GDM1 (cell line): Measurements from ENCODE around the gene SBF2.
"Not testable (repeated sequence)": the region's sequence is repeated elsewhere in the genome, so short reads cannot be mapped to it uniquely, and the experiment has no call there.

Source experiments
- DNase-seq: peaks from one replicate; lab custom pipeline; 2025; lab: John Stamatoyannopoulos, UW

The SBF2 gene

DNA sequence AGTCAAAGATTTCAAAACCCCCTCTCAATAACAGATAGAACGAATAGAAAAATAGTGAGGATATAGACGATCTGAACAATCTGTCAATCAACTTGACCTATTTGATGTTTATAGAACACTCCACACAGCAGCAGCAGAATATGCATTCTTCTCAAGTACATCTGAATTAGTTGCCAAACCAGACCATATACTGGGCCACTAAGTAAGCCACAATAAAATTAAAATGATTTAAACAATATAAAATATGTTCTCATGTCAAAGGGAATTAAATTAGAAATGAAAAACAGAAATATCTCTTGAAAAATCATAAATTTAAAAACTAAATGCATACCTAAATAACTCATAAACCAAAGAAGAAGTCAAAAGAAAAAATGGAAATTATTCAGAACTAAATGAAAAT, 229.2 kb downstream of the SBF2 start:
- DNase-seq, result no peak

- no peak for DNase-seq
Observed at GRCh38 chr11:10058356-10058755, 235.7 kb downstream of the SBF2 start.

DNA sequence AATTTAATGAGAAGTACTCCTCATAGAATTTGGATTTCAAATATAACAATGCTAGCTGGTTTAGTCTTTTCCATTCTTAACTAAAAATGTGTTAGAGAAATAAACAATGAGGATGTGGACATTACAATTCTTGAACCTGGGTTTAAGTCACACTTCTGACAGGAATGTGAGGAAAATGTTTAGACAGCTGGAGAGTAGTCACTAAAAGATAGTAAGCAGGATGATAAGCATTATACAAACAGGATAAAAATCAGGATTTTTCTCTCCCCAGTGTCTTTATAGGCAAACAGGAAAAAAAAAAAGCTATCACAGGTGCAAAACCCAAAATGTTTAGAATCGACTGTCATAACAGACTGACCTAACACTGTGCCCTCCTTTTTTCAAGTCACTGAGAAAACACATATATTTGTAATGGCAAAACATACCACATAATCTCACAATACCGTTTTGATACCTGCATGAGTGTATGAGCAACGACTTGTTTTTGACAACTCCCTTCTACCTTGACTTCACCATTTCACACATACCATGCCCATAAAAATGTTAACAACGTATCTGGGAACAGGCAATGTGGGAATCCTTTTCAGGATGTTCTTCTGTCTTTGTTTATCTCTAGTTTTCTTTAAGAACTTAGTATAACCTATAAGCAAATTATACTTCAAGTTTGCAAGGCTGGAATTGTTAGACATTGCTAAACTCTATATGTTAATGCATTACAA, 242.0 kb downstream of the SBF2 start:
- no peak for DNase-seq

GRCh38 chr11:10050561-10050960, 243.5 kb downstream of the SBF2 start:
- DNase-seq, result no peak

DNA sequence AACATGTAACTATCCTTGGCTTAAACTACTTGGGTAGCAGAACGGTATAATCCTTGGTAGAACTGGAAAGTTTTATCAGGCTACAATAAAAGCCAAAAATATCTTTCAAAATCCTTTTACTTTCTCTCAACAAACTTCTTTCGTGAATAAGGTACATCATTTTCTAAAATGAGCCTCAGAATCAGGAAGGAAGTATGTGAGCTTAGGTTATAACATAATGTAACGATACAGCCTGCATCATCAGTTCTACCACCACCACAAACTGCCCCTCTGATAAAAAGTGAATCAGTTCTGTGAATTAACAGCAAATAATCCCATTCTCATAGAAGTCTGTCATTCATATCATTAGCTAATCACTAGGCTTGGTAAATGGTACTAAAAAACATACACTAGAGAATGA, 244.3 kb downstream of the SBF2 start:
- no peak for DNase-seq

DNA sequence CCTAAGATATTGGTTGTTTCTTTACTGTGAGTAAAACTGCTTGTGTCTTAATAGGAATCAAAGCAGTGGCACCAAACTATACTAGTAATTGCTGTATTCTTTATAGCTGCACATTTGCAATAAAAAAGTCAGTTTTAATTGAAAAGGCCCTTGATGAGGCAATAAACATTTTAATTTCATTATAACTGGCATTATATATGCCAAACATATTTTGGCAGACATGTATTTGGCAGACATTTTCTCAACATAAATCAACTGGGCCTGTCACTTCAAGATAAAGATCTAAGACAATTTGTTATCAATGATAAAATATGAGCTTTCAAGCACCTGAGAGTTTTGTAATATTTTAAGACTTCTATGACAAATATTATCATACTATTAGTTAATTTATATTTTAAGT, 245.7 kb downstream of the SBF2 start:
- DNase-seq, result no peak

DNA sequence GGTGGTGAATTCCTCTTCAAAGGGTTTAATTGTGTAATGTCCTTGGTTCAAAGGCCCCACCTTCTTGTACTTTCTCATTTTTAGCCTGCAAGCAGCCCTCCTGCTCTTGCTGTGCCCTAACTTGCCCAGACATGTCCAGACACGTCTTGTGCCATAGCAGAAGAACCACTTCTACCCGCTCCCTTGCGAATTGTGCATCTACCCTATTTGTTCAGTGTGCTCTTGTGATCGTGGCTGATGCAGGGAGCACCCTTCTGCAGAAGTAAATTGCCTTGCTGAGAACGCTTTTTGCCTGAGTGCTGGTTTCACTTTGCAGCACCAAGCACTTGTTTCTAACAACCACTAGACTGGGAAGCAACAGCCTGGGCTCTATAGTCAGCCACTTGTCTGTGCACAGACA, 249.4 kb downstream of the SBF2 start:
- DNase-seq, result no peak

DNA sequence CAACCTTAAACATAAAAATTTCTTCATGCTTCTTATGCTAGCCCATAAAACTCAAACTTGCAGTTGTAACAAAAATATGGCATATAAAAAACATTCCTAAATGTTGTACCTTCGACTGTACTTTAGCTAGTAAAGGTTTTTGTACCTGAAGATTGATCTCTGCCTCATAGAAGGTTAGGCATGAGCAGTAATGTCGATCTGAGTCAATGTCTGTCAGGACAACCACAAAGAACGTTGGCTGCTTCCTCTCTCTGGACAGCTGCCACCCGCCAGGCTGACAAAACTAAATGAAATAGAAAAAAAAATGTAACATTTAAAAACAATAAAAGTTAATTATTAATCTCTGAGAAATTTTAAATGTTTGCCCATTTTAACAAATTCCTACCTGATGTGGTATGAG, 251.3 kb downstream of the SBF2 start:
- DNase-seq, result no peak

GRCh38 chr11:10041748-10042446, 252.1 kb downstream of the SBF2 start:
- DNase-seq, result peak; percentile 25

DNA sequence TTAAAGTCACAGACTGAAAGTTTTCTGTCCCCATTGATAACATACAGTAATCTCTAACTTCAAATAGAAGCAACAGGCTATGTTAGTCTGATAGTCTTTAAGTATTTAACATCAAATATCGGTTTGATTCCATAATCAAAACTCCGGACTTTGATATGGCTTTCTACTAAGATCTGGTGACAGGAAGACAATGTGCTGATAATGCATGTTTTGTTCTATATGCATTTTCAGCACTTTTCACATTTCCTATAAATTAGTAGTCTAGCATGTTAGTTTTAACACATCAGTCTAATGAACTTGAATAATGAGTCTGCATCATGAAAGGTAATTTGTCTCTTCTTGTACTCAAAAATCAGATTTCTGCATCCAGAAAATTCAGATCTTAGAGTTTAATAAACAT, 252.7 kb downstream of the SBF2 start:
- DNase-seq, result no peak

DNA sequence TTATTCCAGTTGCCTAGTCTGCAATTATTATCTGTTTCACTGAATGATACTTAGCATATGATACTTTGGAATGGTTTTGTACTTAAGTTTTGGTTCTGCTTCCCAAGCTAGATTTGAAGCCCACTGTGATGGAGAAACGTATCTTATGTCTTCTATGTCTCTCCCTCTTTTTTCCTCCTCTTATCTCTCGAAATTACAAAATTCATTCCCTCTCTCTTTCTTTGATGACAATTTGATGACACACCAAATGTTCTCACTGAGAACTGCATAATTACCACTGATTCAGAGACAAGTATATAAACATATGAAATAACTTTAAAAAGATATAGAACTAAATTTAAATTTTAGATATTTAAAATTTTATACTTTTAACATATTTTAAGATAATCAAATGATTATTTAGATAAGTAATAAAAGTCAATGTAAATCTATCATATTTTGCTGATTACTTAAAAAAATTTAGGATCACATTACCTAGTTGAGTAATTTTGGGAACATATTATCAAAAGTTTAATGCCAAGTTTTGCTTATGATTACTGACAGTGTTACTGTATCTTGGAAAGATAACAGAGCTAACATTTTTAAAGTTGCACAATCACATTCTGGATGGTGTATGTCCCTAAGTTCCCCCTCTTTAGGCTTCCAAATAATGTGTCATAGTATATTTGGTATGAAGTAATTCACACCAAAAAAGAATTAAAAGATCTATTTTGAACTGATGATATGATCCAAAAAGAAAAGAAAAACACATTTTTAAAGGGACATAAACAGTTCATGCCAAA, 255.3 kb downstream of the SBF2 start:
- DNase-seq, result no peak

DNA sequence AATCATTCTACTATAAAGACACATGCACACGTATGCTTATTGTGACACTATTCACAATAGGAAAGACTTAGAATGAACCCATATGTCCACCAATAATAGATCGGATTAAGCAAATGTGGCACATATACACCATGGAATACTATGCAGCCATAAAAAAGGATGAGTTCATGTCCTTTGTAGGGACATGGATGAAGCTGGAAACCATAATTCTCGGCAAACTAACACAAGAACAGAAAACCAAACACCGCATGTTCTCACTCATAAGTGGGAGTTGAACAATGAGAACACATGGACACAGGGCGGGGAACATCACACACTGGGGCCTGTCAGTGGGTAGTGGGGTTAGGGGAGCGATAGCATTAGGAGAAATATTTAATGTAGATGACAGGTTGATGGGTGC, 258.1 kb downstream of the SBF2 start:
- not testable (repeated sequence) for DNase-seq

DNA sequence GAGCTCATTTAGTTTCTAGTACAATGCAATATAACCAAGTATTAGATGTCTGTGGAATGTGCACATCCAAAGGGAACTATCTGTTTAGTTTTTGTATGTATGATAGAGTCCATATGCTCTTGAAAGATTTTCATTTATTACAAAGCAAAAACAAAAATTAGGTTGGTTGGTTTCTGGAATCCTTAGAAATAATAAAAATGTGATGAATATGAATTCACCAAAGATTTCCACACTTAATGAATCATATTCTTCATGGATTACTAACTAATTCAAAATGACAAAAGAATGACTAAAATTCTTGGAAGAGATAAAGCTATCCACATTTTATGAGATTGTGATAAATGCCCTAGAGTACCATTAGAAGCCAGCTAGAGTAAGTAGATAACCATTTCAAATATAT, 261.1 kb downstream of the SBF2 start:
- DNase-seq, result no peak

- no peak for DNase-seq
Observed at GRCh38 chr11:10030122-10030490, 263.9 kb downstream of the SBF2 start.

- DNase-seq, result no peak
Observed at GRCh38 chr11:10029386-10030121, 264.5 kb downstream of the SBF2 start.

DNA sequence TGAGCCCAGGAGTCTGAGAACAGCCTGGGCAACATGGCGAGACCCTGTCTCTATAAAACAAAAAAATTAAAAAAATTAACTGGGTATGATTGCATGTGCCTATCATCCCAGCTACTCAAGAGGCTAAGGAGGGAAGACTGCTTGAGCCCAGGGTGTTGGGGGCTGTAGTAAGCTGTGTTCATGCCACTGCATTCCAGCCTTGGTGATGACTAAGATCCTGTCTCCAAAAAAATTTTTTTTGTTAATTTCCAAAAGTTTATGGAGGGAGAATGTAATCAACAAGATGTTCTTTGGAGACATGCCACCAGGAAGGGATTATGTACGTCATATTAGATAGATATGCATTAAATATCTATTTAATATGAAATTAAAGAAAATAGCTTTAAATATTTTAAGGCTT, 267.5 kb downstream of the SBF2 start:
- no peak for DNase-seq

- DNase-seq, result no peak
Observed at GRCh38 chr11:10023212-10023611, 270.8 kb downstream of the SBF2 start.

DNA sequence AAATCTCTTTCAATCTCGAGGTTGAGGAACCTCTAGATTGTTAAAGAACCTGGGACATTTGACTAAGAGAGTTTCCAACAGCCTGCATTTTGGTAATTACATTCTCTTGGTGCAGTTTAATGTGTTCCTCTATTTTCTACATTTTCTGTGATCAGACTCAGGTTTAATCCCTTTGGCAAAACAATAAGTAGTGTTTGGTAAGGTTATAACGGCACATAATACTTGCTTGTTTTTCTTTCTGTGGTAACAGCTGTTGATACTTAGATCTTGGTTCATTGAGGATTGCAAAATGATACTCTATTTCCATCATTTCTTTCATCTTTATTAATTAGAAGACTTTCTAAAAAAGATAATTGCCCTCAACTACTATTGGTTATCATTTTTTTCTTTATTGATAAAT, 271.3 kb downstream of the SBF2 start:
- no peak for DNase-seq

- DNase-seq, result no peak
Observed at GRCh38 chr11:10021563-10021962, 272.5 kb downstream of the SBF2 start.

DNA sequence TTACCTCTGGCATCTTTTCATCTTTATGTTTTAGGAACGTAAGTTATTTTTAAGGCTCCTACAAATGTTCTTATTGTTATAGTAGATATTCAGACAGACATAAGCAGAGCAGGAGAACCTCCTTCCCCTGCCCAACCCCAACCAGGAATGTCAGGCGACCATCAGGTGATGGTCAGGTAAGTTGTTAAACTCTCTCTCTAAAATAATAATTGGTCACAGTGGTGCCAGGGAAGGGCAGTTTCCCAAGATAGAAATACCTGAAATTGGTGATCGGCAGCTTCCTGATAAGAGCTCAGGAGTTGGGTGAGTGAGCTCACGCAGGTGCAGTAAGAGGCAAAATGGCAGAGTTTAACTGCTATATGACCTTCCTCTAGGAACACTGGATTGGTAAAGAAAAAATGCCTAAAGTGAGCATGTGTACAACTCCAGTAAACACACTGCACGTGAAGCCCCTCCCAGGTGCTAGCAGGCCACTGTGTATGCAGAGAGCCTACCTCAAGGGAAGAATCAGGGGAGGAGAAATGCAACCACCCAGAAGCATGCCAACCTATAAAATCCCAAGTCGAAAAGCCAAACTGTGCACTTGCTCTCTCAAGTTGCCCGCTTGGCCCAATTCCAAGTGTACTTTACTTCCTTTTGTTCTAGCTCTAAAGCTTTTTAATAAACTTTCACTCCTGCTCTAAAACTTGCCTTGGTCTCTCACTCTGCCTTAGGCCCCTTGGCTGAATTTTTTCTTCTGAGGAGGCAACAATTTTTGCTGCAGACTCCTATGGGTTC, 273.9 kb downstream of the SBF2 start:
- DNase-seq, result no peak

- no peak for DNase-seq
Observed at GRCh38 chr11:10017911-10018310, 276.1 kb downstream of the SBF2 start.

DNA sequence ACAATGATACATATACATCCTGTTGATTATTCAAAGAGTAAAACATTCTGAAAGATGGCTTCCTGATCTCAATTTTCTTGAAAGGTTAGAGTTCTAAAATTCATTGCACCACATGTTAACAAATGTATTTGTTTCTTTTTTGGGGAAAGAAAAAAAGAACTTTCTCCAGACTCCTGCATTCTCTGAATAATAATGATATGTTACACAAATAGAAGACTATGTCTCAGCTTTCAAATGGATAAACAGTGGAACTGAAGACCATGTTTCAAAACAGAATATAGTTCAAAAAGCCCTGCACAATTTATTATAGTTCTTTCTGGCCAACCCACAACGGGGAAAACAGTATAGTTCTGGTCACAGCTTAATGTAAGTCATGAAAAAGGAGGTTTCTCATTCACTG, 277.0 kb downstream of the SBF2 start:
- DNase-seq, result no peak
